ENCODE data around the gene NR2E3.

The NR2E3 gene

GRCh38 chr15:71790081-71790480, 20.3 kb upstream of the NR2E3 start:
- DNase-seq (ENCODE audit: low read depth in 1 of 2, low spot score in 1 of 2) = no peak

DNA sequence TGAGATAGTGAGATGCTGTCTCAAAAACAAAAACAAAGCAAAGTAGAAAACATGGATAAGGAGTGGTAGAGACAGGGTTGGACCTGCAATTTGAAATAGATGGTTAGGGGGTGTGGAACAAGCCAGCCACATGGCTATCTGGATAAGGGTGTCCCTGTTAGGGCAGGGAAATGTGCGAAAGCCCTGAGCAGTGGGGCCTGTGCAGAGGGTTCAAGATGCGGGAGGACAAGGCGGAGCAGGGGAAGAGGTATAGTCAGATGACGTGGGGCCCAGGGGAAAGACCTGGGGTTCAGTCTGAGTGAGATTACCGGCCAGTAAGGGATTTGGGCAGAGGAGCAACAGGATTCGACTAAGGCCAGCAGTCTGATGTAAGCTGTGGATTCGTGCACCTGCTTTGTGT, 18.4 kb upstream of the NR2E3 start:
- no peak for DNase-seq (ENCODE audit: low read depth in 1 of 2, low spot score in 1 of 2)

GRCh38 chr15:71792521-71792920, 17.8 kb upstream of the NR2E3 start:
- no peak for DNase-seq (ENCODE audit: low read depth in 1 of 2, low spot score in 1 of 2)

- no peak for DNase-seq (ENCODE audit: low read depth in 1 of 2, low spot score in 1 of 2)
These were observed 11.7 kb upstream of the NR2E3 start for GRCh38 chr15:71798641-71799040.

GRCh38 chr15:71800190-71800589, 10.2 kb upstream of the NR2E3 start:
- DNase-seq (ENCODE audit: low read depth in 1 of 2, low spot score in 1 of 2) = no peak

DNA sequence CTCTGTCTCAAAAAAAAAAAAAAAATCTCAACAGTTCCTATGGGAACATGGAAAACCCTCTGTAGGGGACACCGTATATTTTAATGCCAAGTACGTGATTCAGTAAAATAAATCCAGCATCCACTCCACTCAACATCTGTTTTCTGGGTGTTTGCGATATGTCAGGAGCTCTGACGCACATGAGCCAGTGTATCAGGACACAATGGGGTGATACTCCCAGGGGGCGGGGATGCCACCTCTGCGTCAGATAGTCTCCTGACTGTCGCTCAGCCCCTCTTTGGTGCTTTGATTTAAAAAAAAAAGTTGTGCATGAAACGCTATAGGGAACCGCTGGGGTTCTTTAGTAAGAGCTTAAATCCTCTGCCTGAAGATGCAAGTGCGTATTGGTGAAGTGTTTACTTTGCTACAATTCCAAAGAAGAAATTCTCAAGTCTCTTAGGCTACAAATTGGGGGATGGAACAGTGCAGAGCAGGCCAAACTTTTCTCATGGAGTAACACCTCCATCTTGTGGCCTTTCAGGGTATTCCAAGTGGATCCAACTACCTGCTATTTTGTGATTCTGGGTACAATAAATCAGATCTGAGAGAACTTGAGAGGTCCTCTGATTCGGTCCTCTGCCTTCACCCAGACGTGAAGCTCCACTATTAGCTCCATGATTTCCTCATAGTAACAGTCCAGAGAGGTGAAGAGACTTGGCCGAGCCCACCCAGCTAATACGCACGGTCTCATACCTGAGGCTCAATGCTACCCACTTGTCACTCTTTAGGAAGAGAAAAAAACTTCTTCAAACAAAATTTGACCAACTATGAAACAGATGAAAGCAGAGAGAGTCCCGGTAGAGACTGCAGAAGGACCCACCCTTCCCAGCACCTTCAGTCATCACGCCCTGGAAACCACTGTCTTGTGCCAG, 9.3 kb upstream of the NR2E3 start:
- DNase-seq (ENCODE audit: low read depth in 1 of 2, low spot score in 1 of 2) = no peak

DNA sequence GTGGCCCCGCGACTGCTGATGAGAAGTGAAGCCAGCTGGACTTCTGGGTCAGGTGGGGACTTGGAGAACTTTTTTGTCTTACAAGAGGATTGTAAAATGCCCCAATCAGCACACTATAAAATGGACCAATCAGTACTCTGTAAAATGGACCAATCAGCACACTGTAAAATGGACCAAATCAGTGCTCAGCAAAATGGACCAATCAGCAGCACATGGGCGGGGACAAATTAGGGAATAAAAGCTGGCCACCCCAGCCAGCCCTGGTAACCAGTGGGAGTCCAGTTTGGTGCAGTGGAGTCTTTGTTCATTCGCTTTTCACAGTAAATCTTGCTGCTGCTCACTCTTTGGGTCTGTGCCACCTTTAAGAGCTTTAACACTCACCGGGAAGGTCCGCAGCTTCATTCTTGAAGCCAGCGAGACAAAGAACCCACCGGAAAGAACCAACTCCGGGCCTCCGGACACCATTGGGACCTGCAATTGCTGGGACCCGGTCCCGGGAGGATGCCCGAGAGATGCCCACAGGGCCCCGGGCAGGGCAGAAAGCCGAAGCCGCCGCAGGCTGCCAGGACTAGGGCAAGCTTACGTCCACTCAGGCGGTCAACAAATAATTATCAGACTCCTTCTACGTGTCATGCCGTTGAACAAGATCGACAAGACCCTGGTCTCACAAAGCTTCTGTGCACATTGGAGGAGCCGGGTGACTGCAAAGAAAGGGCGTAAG, 8.3 kb upstream of the NR2E3 start:
- DNase-seq (ENCODE audit: low read depth in 1 of 2, low spot score in 1 of 2) = no peak

DNA sequence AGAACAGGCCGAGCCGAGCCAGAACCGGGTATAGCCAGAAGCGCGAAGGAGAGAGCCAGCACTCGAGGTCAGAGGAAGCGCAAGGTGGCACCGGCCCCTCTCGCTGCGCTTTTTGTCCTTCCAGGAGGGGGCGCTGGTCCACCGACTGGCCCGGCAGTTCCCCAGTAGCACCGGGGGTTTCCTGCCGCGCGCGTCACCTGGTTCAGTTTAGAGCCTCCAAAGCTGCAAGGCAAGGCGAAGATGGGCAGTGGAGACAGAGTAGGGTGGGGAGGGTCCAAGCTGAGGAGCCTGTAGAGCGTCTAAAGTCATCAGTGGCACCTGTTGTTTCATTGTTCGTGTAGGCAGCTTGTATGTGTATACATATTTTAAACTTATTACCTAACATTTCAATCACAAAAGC, 7.6 kb upstream of the NR2E3 start:
- peak in 1 of 2 donors; percentile 3 for DNase-seq (ENCODE audit: low read depth in 1 of 2, low spot score in 1 of 2)

DNA sequence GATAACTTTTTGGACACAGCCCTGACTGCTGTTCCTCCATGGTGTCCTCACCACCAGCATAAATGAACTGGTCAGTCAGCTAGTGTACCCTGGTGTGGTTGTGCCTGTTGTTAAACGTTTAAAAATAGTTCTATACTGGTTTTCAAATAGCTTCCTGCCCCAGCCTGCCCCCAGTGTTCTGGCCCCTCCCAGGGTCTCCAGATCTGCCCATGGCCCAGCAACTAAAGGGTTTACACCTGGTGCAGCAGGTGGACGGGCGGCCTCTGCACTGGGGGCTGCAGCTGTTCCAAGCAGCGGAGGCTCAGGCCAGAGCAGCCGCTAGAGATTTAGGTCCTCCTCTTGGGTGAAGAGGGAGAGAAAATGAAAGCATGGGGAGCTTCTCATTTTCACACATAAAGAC, 6.1 kb upstream of the NR2E3 start:
- no peak for DNase-seq (ENCODE audit: low read depth in 1 of 2, low spot score in 1 of 2)

GRCh38 chr15:71804695-71805470, 5.5 kb upstream of the NR2E3 start:
- no peak for DNase-seq (ENCODE audit: low read depth in 1 of 2, low spot score in 1 of 2)

- no peak for DNase-seq (ENCODE audit: low read depth in 1 of 2, low spot score in 1 of 2)
These were observed 3.9 kb upstream of the NR2E3 start for GRCh38 chr15:71806452-71806931.

DNA sequence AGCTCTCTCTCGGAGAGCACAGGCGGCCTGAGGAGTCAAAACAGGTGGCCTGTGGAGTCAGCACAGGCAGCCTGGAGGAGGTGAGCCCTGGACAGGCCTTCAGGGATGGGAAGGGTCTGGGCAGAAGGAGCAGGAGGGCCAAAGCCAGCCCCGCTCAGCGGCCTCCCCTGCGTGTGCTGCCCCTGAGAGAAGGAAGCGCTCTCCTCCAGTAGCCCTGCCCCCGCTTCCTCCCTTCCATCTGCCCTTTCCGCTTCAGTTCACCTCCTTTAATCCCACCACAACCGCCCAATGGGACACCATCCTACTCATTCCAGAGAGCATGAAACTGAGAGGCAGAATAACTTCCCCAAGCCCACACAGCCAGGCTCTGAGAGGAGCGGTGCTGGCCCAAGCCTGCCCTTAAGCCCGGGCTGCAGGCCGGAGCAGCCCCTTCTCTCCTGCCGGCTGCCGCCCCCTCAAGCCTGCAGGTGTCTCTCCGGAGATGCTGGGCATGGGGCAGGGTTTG, 3.2 kb upstream of the NR2E3 start:
- no peak for DNase-seq (ENCODE audit: low read depth in 1 of 2, low spot score in 1 of 2)

DNA sequence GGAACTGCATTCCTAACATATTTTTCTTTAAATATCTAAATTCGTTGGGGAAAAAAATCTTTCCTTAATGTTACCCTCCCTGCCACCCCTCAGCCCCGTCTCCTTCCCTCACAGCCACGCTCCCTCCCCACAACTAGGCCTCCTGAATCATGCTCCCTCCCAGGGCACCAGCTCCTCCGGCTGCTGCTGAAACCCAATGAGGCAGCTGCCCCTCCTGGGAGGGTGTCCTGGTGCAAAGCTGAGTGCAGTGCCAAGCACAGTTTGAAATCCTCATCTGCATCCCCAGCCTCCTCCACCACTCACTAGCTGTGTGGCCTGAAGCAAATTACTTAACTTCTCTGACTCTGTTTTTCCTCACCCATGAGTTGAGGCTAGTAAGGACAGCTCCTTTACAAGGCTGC, 2.7 kb upstream of the NR2E3 start:
- DNase-seq (ENCODE audit: low read depth in 1 of 2, low spot score in 1 of 2) = no peak

- DNase-seq (ENCODE audit: low read depth in 1 of 2, low spot score in 1 of 2) = no peak
These were observed 1.9 kb upstream of the NR2E3 start for GRCh38 chr15:71808311-71809020.

DNA sequence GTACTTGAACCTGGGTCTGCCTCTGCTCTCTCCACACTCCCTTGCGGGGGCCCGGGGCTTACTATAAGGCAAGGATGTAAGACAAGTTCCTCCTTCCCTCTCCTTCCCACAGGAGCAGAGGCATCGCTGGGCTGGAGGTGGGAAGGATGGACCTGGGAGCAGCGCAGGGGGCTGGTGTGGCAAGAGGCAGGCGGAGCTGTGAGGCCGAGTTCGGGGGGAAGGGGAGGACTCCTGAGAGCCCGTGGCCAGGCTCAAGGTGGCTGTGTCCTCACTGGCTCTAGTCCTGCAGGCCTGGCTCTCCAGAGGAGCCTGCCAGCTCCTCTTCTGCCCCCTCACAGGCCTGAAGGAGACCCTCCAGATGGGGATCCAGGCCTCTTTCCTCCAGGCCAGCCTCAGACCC, 1.0 kb upstream of the NR2E3 start:
- no peak for DNase-seq (ENCODE audit: low read depth in 1 of 2, low spot score in 1 of 2)

- DNase-seq (ENCODE audit: low read depth in 1 of 2, low spot score in 1 of 2) = no peak
These were observed 832 bp downstream of the NR2E3 start for GRCh38 chr15:71811036-71811736.

- no peak for DNase-seq (ENCODE audit: low read depth in 1 of 2, low spot score in 1 of 2)
These were observed 1.7 kb downstream of the NR2E3 start for GRCh38 chr15:71811752-71812735.

- no peak for DNase-seq (ENCODE audit: low read depth in 1 of 2, low spot score in 1 of 2)
These were observed 2.8 kb downstream of the NR2E3 start for GRCh38 chr15:71812966-71813722.
